Renal cortical epithelial cell (primary cell): Measurements from ENCODE around the gene CDK11B. TPM values are rescaled to one million over a fixed set of nuclear protein-coding genes. Genes with fewer than 3 reads are reported as not detected.

ENCODE experiments used
- DNase-seq: peaks from one replicate; pipeline ENCODE4 v3.0.0-alpha.2; 2011; ENCODE audit warnings: low read depth
- total RNA-seq: library from RNA; depleted of rRNA; stranded (reverse); fragments of >200 nt; gene quantifications from 2 replicates; pipeline ENCODE4 v1.2.3, GENCODE V29; 2014

The CDK11B gene
- total RNA-seq, 1 donor from 2014 or later: 15.5 TPM

- DNase-seq: peak; percentile 84
Observed at GRCh38 chr1:1615256-1616044, 43.4 kb downstream of the CDK11B start, which contains the start of gene MIB2. TSS of gene MIB2 (plus strand) at chr1:1615500. CDS start at chr1:1623453, 7,953 bp downstream.

DNA sequence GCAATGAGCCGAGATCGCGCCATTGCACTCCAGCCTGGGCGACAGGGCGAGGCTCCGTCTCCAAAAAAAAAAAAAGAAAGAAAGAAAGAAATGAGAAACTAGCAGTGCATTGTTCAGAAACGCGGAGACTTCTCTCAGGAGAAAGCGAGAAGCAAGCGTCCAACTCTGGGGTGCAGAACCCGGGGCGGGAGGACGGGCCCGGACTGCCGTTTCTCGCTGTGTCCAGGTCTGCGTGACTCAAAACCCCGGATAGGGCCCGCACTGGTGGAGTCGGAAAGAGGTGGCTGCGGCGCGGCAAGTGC, 43.9 kb downstream of the CDK11B start:
- DNase-seq: no peak

- peak; percentile 77 for DNase-seq
Observed at GRCh38 chr1:1614204-1614953, 44.4 kb downstream of the CDK11B start.

GRCh38 chr1:1613509-1614082, 45.2 kb downstream of the CDK11B start:
- DNase-seq: no peak

- no peak for DNase-seq
Observed at GRCh38 chr1:1612104-1612400, 46.8 kb downstream of the CDK11B start.

DNA sequence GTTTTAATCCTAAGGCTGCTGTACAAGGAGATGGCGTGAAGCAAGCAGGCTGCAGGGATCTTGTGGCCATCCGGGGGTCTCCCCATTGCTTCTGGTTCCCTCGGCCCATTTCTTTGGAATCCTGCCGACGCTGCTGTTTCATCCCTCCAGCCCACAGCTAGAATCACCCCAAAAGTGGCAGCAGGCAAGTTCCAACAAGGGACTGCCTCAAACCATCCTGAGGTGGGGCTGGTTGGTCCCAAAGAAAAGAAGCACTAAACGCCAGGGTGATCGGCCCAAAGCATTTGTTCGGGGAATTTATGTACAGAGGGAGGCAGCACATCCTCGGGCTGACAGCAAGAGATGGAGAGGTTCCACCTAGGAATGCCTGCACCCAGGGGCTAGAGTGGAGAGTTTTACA, 48.0 kb downstream of the CDK11B start:
- DNase-seq: no peak

- no peak for DNase-seq
Observed at GRCh38 chr1:1609822-1610485, 48.9 kb downstream of the CDK11B start.

DNA sequence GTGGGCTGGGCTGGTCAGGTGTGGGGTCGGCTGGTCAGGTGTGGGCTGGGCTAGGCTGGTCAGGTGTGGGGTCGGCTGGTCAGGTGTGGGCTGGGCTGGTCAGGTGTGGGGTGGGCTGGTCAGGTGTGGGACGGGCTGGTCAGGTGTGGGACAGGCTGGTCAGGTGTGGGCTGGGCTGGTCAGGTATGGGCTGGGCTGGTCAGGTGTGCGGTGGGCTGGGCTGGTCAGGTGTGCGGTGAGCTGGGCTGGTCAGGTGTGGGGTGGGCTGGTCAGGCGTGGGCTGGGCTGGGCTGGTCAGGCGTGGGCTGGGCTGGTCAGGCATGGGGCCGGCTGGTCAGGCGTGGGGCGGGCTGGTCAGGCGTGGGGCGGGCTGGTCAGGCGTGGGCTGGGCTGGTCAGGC, 52.6 kb downstream of the CDK11B start:
- DNase-seq: no peak

DNA sequence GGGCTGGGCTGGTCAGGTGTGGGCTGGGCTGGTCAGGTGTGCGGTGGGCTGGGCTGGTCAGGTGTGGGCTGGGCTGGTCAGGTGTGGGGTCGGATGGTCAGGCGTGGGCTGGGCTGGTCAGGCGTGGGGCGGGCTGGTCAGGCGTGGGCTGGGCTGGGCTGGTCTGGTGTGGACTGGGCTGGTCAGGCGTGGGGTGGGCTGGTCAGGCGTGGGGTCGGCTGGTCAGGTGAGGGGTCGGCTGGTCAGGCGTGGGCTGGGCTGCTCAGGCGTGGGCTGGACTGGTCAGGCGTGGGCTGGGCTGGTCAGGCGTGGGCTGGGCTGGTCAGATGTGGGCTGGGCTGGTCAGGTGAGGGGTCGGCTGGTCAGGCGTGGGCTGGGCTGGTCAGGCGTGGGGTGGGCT, 53.1 kb downstream of the CDK11B start:
- DNase-seq: no peak

DNA sequence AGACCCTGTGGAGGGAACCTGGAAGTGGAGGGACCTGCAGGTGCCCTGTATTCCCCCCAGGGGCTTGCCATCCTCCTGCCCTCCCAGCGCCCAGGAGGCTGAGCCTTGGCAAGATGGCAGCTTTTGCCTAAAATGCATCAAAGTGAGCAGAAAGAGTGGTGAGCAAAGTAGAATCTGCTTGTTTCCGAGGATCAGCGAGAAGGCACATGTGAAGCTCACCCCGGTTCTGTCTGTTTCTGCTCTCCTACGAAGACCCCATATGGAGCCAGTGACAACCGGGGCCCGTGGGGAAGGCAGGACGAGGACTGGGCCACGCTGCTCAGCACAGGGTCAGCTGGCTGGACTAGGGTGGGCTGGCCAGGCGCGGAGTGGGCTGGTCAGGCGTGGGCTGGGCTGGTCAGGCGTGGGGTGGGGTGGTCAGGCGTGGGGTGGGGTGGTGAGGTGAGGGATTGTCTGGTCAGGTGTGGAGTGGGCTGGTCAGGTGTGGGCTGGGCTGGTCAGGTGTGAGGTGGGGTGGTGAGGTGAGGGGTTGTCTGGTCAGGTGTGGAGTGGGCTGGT, 53.7 kb downstream of the CDK11B start:
- no peak for DNase-seq

DNA sequence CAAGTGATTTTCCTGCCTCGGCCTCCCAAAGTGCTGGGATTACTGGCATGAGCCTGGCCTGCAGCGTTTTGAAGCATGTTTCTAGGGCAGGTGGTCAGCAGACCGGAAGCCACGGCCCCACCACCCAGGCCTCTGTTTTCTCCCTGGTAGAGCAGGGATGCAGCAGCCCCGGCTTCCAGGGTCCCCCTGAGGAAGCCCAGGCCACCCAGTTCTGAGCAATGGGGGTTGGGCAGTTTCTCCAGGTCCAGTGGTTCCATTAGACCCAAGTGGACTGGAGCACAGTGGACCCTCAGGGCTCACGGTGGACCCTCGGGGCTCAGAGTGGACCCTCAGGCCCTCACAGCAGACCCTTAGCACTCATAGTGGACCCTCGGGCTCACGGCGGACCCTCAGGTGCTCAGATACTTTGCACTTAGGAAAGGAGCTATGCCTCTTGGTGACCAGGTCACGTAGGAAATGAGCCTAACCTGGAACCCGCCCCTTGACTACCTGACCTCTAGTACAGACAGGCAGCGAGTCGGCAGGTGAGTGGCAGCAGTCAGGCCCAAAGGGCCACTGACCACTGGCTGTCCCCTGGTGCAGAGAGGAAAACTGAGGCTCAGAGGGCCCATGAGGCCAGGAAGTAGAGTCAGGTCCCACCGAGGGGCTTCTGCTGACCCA, 54.3 kb downstream of the CDK11B start:
- no peak for DNase-seq

- no peak for DNase-seq
Observed at GRCh38 chr1:1603671-1604373, 55.0 kb downstream of the CDK11B start.

DNA sequence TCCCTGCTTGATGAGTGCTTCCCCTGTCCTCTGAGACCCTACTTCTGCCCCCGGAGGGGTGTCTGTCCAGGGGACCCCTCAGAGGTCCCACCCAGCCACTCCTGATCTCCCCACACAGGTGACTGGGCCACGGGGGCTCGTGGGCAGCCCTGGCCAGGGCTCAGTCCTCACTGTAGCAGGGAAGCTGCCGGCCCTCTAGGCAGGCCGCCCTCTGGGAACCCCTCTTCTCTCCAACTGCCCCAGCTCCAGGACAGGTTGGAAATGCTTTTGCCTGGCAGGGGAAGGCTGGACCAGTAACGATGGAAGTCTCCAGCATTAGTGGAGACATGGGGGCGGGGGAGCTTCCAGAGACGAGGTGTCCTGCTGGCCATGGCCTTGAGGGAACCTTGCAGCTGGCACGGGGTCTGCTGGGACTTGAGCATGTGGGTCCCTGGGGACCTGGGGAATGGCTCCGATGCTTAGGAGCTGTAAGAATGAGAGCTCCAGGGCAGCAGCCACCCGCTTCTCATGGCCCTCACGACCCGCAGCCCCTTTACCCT, 55.8 kb downstream of the CDK11B start:
- no peak for DNase-seq

DNA sequence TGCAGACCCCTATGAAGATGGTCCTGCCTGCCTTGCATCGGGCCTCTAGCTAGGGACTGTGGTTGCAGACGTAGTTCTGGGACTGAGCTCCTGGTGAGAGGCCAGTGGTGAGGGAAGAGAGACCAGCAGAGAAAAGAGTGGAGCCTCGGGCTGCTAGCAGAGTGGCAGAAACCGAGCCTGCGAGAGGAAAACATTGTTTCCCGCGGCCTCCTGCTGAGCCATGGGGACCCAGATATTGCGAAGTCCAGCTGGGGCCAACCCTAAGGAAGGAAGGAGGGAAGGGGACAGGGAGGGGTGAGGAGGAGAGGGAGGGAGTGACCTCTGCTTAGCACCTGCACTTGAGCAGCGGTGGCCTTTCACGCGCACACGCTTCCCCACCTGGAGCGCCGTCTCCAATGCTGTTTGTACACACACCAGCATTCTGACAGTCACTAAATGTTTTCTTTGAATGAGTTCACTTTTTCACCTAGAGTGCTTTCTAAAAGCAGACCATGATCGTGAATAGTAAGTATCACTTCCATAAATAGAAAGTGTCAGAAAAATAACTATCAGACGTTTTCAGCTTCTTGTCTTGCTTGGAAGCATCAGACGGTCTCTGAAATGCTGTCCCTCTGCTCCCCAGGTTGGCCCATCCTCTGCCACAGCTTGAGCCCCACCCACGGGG, 56.4 kb downstream of the CDK11B start:
- DNase-seq: no peak

DNA sequence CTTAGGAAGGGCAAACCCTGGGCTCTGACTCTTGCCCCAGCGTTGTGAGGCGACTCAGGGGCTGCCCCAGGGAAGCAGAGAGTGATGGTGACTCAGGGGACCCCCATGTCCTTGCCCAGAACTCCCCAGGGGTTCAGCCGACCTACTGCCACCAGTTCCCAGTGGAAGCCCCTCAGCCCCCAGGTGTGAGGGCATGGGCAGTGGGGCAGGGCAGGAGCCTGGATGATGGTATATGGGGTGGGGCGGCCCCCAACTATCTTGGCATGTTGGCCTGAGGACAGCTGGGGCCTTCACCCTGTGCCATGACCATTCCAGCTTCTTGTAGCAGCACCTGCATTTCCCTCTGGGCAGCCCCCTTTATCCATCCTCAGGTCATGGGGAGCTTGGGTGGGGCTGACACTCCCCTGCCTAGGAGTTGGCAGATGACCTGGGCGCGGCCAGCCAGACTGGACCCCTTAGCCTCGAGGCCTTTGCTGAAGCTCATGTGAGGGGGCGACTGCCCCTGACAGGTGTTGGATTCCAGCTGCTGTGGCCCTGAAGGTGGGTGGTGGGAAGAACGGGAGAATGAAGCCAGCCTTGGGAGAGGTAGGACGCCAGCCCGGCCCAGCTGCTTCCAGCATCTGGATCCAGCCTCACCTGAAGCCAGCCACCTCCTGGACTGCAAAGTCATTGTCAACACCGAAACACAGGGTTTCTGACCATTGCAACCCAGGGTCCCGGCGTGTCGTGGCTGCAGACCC, 57.1 kb downstream of the CDK11B start:
- DNase-seq: no peak

GRCh38 chr1:1600861-1601563, 57.8 kb downstream of the CDK11B start:
- no peak for DNase-seq

DNA sequence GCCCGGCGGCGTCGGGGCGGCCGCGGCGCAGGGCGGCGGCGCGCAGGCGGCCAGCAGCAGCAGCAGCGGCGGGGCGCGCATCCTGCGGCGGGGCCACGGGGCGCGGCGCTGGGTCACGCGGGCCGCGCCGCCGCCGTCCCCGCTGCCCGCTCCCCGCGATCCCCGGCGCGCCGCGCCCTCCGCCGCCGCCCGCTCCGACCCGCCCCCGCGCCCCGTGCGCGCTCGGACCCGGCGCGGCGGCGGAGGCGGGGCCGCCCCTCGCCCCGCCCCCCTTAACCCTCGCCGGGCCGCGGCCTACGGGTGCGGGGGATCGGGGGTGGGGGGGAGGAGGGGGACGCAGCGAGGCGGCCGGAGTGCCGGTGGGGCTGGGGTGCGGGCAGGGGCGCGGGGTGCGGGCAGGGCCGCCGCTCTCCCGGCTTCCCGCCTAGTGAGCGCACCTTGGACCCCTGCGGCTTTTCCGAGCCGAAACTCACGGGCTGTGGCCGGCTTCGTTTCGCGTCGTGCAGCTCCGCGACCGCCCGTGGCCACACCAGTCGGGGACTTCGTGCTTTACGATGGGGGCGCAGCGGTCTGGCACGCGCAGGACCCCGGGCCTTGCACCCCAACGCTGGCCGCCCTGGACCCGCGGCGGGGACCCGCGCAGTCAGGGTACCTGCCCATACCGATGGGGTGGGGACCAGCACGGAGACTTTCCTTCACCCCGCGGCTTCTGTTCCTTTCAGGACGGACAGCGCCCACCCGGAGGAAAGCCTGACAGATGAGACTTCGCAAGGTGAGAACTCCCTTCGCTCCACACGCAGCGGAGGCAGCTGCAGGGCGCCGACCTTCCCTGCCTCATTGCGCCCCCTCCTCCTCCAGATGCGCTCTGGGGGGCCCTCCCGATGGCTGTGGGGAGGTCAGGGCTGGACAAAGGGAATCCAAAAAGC, 58.6 kb downstream of the CDK11B start, which contains the start of gene FNDC10:
Gene FNDC10 (minus strand): TSS at position 201 of the 926 bp plus-strand sequence. CDS start 120 bp downstream, at position 81.
- no peak for DNase-seq
